Effector CD8-positive, alpha-beta T cell (primary cell): ENCODE results near the gene IL1RAP.

Source experiments
- DNase-seq: peaks from one replicate; lab custom pipeline; 2025; lab: John Stamatoyannopoulos, UW

The IL1RAP gene

GRCh38 chr3:190541560-190541959 lies 27.7 kb downstream of the IL1RAP start:
- DNase-seq, result no peak

GRCh38 chr3:190542846-190543245 lies 29.0 kb downstream of the IL1RAP start:
- DNase-seq, result no peak

DNA sequence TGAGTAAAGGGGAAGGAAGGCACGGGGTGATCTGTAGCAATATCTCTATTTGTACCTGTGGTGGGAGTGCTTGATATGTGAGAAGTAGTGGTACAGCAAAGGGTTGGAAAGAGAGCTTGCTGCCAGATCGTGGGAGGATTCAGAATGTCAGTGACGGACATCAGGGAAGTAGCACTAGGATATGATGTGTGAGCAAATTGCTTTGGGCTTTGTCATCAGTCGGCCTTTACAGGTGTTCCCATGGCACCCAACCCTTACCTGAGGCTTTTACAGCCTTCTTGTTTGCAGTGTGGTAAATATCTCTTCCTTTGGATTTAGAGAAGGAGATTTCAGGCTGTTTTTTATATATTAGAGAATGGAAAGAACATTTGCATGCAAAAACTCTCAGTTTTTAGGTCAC lies 29.8 kb downstream of the IL1RAP start:
- no peak for DNase-seq

DNA sequence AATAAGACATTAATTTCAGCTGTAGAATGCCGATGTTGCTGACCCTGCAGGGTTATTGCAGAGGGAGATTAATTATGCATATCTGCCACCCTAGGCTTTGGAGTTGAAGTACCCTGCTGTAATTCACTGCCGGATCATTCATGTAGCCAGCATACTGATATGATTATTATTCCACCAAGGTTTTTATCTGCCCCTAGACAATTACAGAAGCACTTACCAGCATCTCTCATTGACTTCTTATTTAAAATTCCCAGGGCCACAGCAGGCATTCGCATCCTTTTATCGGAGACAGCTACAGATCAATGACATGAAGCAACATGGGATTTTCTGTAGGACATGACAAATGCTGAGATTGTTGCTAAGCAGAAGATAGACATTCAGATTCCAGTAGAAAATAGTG lies 31.3 kb downstream of the IL1RAP start:
- no peak for DNase-seq

DNA sequence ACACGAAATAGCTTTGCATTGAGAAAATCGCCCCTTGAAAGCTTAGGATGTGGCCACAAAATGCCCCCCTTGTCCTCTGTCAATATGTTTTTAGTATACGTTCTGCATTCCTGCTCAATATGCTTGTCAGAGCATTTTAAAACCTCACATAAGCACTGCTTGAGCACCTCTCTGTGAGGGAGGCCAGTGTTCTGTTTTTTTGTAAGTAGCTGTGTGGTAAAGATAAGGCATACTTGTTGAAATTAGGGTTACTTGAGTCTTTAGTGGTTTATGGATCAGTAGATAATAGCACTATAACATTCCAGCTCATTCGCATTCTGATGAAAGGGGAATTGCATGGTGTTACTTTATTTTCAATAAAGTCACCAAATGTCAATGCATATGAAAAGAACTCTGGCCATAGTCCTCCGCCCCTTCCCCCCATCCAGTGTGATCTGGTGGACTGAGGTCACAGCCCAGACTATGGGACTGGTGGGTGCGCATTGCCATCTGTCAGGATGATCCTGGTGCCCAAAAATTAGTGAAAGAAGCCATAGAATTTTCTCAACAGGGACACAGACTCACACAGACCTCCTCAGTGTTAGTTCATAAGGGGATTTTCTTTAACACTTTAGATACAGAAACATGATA lies 33.1 kb downstream of the IL1RAP start:
- DNase-seq, result no peak

GRCh38 chr3:190548031-190548656 lies 34.3 kb downstream of the IL1RAP start:
- DNase-seq, result no peak

GRCh38 chr3:190552021-190552420 lies 38.1 kb downstream of the IL1RAP start:
- no peak for DNase-seq

- DNase-seq, result no peak
These were observed 39.3 kb downstream of the IL1RAP start for GRCh38 chr3:190552969-190553759.

- no peak for DNase-seq
These were observed 40.3 kb downstream of the IL1RAP start for GRCh38 chr3:190554197-190554596.

GRCh38 chr3:190556351-190556750 lies 42.5 kb downstream of the IL1RAP start:
- no peak for DNase-seq

GRCh38 chr3:190557296-190557695 lies 43.4 kb downstream of the IL1RAP start:
- DNase-seq, result no peak

- DNase-seq, result no peak
These were observed 44.4 kb downstream of the IL1RAP start for GRCh38 chr3:190558316-190558715.

- no peak for DNase-seq
These were observed 44.9 kb downstream of the IL1RAP start for GRCh38 chr3:190558796-190559195.

GRCh38 chr3:190560013-190560895 lies 46.4 kb downstream of the IL1RAP start:
- DNase-seq, result no peak

DNA sequence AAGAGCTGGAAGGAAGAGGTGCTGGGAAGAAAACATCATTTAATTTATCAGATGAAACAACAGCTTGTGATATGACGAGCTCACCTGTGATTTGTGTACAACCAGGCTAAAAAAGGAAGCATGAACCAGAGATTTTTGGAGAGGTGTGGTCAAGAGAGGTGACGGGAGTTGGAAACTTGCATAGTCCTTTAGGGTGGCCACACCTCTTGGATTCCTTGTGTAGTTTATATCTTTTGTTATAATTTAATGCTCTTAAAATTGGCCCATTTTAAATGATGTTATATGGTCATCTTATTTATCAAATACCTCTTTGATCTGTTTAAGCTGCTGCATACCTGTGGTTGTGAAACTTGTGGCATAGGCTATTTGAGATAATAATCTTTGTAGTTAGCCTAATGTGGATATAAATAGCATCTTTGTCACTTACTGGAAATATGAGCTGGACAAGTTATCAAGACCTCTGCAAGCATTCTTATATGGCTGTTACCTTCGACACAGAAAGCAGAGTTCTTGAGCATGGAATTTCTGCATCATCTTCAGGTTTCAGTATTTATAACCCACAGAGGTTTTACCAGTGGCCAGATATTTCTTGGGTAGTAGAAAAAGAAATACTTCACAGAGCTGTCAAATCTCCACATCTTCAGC lies 49.1 kb downstream of the IL1RAP start:
- DNase-seq, result no peak

DNA sequence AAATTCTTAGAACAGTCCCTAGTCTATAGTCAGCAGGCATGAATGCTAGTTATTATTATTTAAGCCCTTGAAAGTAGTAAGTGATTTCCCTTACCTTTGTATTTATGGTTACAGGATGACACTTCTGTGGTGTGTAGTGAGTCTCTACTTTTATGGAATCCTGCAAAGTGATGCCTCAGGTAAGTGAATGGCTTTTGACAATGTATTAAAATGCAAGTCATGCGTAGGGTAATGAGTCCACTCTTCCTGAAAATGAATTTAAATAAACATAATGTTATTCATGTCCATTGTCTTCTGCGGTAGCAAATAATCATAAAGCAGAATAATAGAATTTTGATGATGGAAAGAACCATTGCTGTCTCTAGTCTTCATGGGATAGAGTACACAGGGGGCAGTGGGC lies 50.3 kb downstream of the IL1RAP start:
- no peak for DNase-seq

- no peak for DNase-seq
These were observed 52.4 kb downstream of the IL1RAP start for GRCh38 chr3:190566043-190566933.

GRCh38 chr3:190568036-190568435 lies 54.2 kb downstream of the IL1RAP start:
- no peak for DNase-seq

- no peak for DNase-seq
These were observed 60.6 kb downstream of the IL1RAP start for GRCh38 chr3:190574473-190574872.

DNA sequence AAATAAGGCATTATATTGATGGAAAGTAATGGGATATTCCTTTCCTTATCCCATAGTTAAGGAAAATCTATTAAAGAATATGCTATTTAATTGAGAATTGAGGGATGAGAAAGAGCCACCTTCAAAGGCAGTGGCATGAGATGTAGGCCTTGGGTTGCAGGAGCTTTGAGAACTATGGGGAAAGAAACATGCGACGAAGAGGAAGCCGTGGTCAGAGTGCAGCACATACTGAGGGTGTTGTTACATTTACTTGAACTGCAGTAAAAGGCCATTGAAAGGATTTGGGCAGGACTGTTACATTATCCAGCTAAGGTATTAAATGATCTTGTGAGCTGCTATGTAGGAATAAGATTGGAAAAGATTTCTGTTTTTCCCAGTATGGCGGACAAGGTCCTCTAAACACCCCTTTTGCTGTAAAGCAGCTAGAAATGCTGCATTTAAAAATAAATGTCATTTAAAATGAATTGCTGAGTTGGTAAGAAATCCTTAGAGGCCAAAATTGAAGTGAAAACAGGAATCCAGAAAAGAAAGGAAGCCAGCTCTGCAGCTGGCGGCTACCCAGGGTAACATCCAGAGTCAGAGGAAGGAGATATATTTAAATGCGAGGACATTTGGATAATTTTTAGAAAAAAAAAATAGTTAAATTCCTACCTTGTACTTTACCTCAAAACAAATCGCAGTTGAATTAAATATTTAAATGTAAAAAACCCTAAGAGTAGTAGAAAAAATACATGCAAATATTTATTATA lies 61.7 kb downstream of the IL1RAP start:
- DNase-seq, result no peak
